ENCODE data around the gene RNF4.

The RNF4 gene

DNA sequence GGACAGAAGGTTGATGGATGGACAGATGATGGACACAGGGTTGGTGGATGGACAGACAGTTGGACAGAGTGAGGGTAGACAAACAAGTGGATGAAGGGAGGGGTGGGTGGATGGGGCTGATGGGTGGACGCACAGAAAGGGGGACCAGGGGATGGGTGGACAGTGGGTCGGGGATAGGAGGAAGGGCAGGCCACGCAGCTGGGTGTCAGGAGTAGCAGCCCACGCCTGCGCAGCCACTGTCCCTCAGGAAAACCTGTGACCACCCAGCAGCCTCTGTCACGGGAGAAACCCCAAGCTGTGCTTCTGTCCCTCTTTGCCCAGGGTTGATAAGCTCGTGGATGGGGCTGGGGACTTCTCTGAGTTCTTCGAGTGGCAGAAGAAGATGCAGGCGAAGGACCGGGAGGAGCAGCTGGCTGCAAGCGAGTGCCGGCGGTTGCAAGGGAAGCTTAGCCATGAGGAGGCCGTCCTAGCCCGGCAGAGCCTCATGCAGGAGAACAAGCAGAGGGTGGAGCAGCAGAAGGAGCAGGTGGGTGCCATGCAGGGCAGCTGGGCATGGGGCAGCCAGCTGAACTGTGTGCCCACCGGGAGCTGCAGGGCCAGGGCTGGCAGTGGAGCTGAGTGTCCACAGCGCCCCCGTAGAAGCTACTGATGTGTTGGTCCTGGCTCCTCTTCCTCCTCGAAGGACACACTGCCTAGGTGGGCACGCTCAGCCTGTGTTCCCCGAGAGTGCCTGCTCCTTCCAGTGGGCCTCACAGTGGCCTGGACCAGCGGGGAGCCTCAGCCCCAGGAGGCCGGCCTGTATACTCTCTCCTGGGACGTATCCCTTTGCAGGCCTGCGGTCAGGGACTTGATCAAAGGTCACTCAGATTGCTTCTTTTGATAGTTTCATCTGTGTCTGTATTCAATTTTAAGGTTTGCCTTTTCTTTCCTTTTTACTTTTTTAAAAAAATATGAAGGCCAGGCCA is 16.8 kb upstream of the RNF4 start:
- H3K36me3 ChIP-seq (ENCODE audit: control insufficient read depth in 1 of 2, insufficient read depth in 2 of 2, low read length in 2 of 2) = no peaks in the 10 kb centered on the region
- no peak overlapping the region for H4K12ac ChIP-seq (ENCODE audit: low read depth, low read length)
- H3K4me2 ChIP-seq (ENCODE audit: low read length) = no peak overlapping the region
- H3K79me1 ChIP-seq (ENCODE audit: low read length) = no peaks in the 10 kb centered on the region
- no peak overlapping the region for H3K4me3 ChIP-seq (ENCODE audit: low read depth, low read length)
- no peak overlapping the region for H3K4ac ChIP-seq (ENCODE audit: low read depth, low read length)
- H4K8ac ChIP-seq (ENCODE audit: low read depth, low read length) = no peak overlapping the region
- no CpG with 5 or more reads among the region's 25 CpGs for WGBS (ENCODE audit: extremely low coverage, insufficient coverage, insufficient read length)
- H3K14ac ChIP-seq (ENCODE audit: low read length) = no peak overlapping the region
- H4K91ac ChIP-seq (ENCODE audit: low read depth, low read length) = no peak overlapping the region
- no peak overlapping the region for H2BK5ac ChIP-seq (ENCODE audit: low read depth, low read length, poor library complexity)
- no peak for DNase-seq
- H3K23ac ChIP-seq (ENCODE audit: low read length) = no peak overlapping the region
- H3K79me2 ChIP-seq (ENCODE audit: control insufficient read depth, insufficient read depth, low read length, poor library complexity) = no peaks in the 10 kb centered on the region
- no peak overlapping the region for H3K18ac ChIP-seq (ENCODE audit: low read length)
- H3K9ac ChIP-seq (ENCODE audit: low read length) = no peak overlapping the region
- no peak overlapping the region for H2AK5ac ChIP-seq (ENCODE audit: low read length)
- H3K27ac ChIP-seq (ENCODE audit: low read depth, low read length) = no peak overlapping the region
- no peaks in the 10 kb centered on the region for H3K27me3 ChIP-seq (ENCODE audit: insufficient read depth, low read length)
- H2BK120ac ChIP-seq (ENCODE audit: insufficient read depth, low read length, poor library complexity) = no peak overlapping the region
- H2AFZ ChIP-seq (ENCODE audit: insufficient read depth, low read length, poor library complexity) = no peak overlapping the region
- H3K4me1 ChIP-seq (ENCODE audit: control insufficient read depth in 1 of 2, insufficient read depth in 2 of 2, low read length in 2 of 2) = no peaks in the 10 kb centered on the region
- H2BK12ac ChIP-seq (ENCODE audit: low read length) = no peak overlapping the region
- peaks cover 2% of the 10 kb centered on the region for H3K9me3 ChIP-seq (ENCODE audit: insufficient read depth, low read depth, low read length)

DNA sequence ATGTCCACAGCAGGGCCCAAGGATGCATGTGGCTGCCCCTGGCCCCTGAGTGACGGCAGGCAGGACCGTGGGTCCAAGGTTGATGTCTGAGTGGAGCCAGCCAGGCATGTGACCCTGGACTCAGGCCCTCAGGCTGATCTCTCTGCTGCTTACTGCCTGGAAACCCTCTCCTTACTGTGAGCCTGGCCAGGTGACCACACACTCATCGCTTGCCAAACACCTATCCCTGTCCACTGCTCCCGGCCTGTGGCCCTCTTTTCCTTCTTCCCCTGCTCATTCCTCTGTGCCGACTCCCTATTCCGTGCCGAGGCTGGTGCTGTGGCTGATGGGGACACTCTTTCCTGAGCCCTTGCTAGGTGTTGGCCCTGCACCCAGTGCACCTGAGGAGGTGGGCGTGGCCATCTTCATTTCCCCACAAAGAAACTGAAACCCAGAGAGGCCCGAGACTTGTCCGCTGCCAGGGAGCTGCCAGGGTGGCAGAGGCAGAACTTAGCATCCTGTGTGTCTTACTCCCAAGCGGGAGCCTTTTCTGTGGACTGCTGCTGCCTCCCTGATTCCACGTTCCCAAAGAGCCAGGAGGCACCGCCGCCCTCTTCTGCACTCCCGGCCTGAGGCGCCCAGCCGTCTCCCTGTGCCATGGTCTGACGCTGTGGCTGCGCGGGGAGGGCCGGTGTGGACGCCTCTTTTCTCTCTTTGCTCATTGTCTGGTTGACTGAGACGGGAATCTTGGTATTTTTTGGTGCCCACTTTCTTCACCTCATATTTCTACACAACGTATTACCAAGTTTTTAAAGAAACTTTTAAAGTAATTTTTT is 11.2 kb upstream of the RNF4 start:
- WGBS (ENCODE audit: extremely low coverage, insufficient coverage, insufficient read length) = 100% methylated on average over 1 of the region's 24 CpGs
- no peak overlapping the region for H3K9ac ChIP-seq (ENCODE audit: low read length)
- H3K36me3 ChIP-seq (ENCODE audit: control insufficient read depth in 1 of 2, insufficient read depth in 2 of 2, low read length in 2 of 2) = no peaks in the 10 kb centered on the region
- H3K4me1 ChIP-seq (ENCODE audit: control insufficient read depth in 1 of 2, insufficient read depth in 2 of 2, low read length in 2 of 2) = peaks cover 3 to 7% of the 10 kb centered on the region in 2 experiments
- no peak overlapping the region for H2BK5ac ChIP-seq (ENCODE audit: low read depth, low read length, poor library complexity)
- H4K12ac ChIP-seq (ENCODE audit: low read depth, low read length) = no peak overlapping the region
- no peaks in the 10 kb centered on the region for H3K27me3 ChIP-seq (ENCODE audit: insufficient read depth, low read length)
- H2BK120ac ChIP-seq (ENCODE audit: insufficient read depth, low read length, poor library complexity) = no peak overlapping the region
- no peaks in the 10 kb centered on the region for H3K79me1 ChIP-seq (ENCODE audit: low read length)
- no peak overlapping the region for H2BK12ac ChIP-seq (ENCODE audit: low read length)
- no peak overlapping the region for H3K14ac ChIP-seq (ENCODE audit: low read length)
- no peak overlapping the region for H3K4ac ChIP-seq (ENCODE audit: low read depth, low read length)
- no peak overlapping the region for H2AK5ac ChIP-seq (ENCODE audit: low read length)
- H3K27ac ChIP-seq (ENCODE audit: low read depth, low read length) = no peak overlapping the region
- no peak overlapping the region for H4K8ac ChIP-seq (ENCODE audit: low read depth, low read length)
- H3K4me2 ChIP-seq (ENCODE audit: low read length) = no peak overlapping the region
- H3K4me3 ChIP-seq (ENCODE audit: low read depth, low read length) = no peak overlapping the region
- H3K18ac ChIP-seq (ENCODE audit: low read length) = no peak overlapping the region
- H3K79me2 ChIP-seq (ENCODE audit: control insufficient read depth, insufficient read depth, low read length, poor library complexity) = no peaks in the 10 kb centered on the region
- no peak overlapping the region for H2AFZ ChIP-seq (ENCODE audit: insufficient read depth, low read length, poor library complexity)
- peak overlapping the region; percentile 56 for H3K23ac ChIP-seq (ENCODE audit: low read length)
- H3K9me3 ChIP-seq (ENCODE audit: insufficient read depth, low read depth, low read length) = no peaks in the 10 kb centered on the region
- H4K91ac ChIP-seq (ENCODE audit: low read depth, low read length) = no peak overlapping the region
- DNase-seq = peak in 1 of 2 donors; percentile 14

DNA sequence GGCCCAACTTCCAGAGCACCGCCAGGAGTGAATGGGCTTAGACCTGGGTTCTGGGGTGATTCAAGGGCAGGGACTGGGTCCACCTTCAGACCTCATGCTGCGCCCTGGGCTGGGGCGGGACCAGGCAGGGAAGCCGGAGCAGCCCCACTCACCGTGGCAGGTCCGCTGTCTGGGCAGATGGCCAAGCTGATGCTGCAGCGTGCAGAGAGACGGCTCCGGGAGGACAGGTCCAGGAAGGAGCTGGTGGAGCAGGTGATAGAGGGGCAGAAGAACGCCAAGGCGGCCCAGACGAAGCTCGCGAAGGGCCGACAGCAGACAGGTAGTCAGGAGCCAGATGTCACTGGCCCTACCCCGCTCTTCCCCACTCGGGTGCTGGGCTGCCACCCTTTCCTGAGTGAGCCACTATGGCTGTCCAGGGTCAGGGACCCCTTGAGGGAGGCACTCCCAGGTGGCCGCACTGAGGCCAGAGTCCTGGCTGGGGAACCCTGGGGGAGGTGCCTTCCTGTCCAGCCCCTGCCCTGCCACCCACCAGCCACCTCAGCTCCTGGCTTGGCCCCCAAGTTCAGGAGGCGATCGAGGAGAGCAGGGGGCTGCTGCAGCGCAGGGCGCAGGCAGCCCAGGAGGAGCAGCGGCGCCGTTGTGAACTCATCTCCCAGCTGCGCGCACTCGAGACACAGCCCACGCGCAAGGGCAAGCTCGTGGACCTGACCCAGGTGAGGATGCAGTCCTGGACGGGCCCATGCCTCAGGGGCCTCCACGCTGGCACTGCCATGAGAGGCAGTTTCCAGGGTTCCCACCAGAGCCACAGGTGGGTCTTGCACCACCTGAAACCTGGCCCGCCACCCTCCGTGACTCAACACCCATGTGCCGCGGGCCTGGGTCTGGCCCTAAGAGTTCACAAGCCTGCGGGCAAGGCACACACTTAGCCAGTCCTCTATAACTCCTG is 10.1 kb upstream of the RNF4 start:
- Histone ChIP-seq H3K23ac (ENCODE audit: low read length) (no peak overlapping the region), H4K91ac (ENCODE audit: low read depth, low read length) (no peak overlapping the region), H2BK120ac (ENCODE audit: insufficient read depth, low read length, poor library complexity) (no peak overlapping the region), H2BK12ac (ENCODE audit: low read length) (no peak overlapping the region), H3K14ac (ENCODE audit: low read length) (no peak overlapping the region), H3K18ac (ENCODE audit: low read length) (no peak overlapping the region), H3K36me3 (ENCODE audit: control insufficient read depth in 1 of 2, insufficient read depth in 2 of 2, low read length in 2 of 2) (no peaks in the 10 kb centered on the region), H3K4me3 (ENCODE audit: low read depth, low read length) (no peak overlapping the region), H2AFZ (ENCODE audit: insufficient read depth, low read length, poor library complexity) (no peak overlapping the region), H3K79me1 (ENCODE audit: low read length) (no peaks in the 10 kb centered on the region), H3K79me2 (ENCODE audit: control insufficient read depth, insufficient read depth, low read length, poor library complexity) (no peaks in the 10 kb centered on the region), H3K27ac (ENCODE audit: low read depth, low read length) (no peak overlapping the region), H3K9me3 (ENCODE audit: insufficient read depth, low read depth, low read length) (no peaks in the 10 kb centered on the region), H3K9ac (ENCODE audit: low read length) (no peak overlapping the region), H2AK5ac (ENCODE audit: low read length) (no peak overlapping the region), H4K8ac (ENCODE audit: low read depth, low read length) (no peak overlapping the region), H4K12ac (ENCODE audit: low read depth, low read length) (no peak overlapping the region), H3K27me3 (ENCODE audit: insufficient read depth, low read length) (peaks cover 2% of the 10 kb centered on the region), H2BK5ac (ENCODE audit: low read depth, low read length, poor library complexity) (no peak overlapping the region), H3K4ac (ENCODE audit: low read depth, low read length) (no peak overlapping the region), H3K4me1 (ENCODE audit: control insufficient read depth in 1 of 2, insufficient read depth in 2 of 2, low read length in 2 of 2) (peaks cover 3 to 7% of the 10 kb centered on the region in 2 experiments), H3K4me2 (ENCODE audit: low read length) (no peak overlapping the region)
- DNase-seq = no peak
- no CpG with 5 or more reads among the region's 38 CpGs for WGBS (ENCODE audit: extremely low coverage, insufficient coverage, insufficient read length)
